Islet precursor cell (in vitro differentiated cells): ENCODE results near the gene HOXC10.

Experiments used
- DNase-seq: peaks from one replicate; pipeline ENCODE4 v3.0.0-alpha.2; 2018

HOXC10 gene

DNA sequence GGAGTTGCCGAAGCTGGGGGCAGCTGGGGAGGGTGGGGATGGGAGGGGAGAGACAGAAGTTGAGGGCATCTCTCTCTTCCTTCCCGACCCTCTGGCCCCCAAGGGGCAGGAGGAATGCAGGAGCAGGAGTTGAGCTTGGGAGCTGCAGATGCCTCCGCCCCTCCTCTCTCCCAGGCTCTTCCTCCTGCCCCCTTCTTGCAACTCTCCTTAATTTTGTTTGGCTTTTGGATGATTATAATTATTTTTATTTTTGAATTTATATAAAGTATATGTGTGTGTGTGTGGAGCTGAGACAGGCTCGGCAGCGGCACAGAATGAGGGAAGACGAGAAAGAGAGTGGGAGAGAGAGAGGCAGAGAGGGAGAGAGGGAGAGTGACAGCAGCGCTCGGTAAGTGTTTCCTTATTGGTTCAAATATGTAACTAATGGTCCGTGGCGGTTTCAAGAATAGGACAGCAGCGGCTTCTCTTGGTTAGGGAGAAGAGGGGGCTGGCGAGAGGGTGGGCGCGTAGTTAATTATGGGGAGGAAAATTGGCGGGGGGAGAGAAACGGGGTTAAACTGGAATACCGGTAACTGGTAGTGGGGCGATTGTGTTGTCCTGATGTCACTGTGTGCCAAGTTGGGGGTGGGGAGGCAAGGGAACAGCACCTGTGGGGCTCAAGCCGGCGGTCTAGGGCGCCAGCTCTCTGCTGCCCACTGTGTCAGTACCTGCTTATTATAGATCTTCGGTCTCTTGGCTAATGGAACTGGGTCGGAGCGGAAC, 32.3 kb downstream of the HOXC10 start:
- DNase-seq: no peak

DNA sequence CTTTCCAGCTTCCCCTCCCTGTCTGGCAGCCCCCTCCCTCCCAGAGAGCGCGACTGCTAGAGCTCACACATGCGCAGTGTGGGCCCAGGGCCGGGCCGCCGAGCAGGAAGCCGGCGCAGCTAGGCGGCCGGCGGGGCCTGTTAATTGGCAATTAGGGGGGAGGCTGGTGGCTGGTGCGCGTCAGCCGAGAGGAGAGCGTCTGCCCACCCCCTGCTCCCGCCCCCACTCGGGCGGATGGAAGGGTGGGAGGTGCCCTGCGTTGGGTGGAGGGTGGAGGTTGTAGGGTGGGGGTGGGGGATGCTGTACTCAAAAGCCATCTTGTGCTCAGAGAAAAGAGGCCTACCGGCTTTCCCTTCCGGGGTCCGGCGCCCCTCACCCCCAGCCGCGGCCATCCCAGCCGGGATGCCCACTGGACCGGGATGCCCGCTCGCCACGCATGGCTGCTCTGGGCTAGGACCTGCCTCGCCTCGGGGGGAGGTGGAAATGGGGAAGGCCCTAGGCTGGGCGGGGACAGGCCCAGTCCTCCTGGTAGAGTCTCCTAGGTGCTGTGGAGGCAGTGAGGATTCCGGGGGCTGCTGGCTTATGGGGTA, 33.0 kb downstream of the HOXC10 start:
- peak; percentile 98 for DNase-seq

DNA sequence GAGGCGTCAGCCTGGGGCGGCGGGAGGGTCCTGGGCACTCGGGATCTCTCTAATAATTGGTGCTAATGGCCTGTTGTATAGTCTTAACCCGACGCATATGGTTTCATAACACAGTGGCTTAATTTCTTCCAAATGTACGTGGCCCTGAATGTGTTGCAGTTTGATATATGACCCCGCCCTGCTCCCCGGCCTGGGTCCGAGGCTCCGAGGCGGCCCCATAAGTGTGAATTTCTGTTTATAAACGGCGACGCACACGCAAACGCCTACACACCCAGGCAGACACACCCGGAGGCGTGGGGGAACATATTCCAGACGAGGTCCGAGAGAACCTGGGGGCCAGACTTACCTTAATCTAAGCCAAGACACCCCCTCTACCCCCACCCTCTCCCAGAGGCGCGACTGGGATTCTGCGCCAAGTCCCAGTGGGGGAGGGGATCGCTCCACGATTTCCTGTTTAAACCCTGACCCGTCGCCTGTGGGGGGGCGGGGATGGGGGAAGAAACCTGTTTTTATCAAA, 33.6 kb downstream of the HOXC10 start:
- peak; percentile 77 for DNase-seq

DNA sequence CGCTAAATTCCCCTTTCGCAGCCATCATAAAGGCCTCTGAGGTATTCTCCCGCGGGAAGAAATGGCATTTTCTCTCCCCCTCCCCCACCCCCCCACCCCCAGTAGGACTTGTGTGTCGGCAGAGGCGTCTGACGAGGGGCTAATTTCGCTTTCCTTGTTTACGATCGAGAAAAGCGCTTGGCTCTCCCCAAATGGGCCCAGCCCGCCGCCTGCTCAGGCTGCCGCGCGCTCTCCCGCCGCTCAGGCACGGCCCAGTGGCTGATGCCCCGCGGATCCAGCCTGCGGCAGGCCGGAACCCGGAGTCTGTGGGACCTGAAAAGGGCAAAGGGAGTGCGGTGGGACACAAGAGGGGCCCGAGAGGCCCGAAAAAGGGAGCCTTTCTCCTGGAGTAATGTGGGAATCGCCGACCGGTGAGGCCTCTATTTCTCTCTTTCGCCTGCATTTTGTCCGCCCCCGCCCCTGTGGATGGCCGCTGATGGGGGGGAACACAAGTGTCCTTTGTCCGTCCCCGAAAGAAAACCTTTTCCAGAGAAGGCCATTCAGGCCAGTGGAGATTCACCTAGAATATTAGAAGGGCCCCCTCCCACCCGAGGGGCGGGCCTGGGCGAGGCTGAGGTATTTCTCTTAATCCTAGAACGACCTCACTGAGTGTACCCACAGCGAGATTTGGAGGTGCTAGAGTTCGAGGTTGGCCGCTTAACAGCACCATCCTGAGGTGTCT, 34.3 kb downstream of the HOXC10 start:
- peak; percentile 88 for DNase-seq

DNA sequence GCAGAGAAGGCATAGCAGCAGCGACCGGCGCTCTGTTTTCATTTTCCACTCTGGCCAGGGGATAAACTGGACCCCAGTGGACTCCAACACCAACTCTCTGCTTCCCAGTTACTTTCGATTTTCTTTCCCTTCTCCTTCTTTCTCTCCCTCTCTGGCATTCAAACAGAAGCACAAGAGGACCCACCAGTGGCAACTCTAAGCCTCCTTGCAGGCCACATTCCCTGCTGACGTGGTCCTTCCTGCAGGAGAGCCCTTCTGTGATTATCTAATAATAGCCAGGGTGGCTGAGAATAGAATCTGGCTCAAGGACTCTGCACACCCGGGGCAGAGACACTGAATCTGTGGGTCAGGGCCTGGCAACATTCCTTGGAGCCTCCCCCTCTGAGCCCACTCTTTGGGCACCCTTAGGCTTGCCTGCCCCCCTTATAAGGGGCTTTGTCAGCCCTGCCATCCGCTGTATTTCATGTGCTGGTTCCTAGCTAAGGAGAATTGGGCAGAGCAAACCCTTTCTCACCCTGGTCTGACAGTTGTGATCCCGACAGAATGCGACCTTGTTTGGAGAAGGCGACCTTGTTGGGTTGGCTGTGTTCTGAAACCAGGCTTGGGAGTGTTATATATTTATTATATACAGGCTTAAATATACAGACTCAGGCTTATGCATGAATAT, 35.1 kb downstream of the HOXC10 start:
- DNase-seq: no peak

DNA sequence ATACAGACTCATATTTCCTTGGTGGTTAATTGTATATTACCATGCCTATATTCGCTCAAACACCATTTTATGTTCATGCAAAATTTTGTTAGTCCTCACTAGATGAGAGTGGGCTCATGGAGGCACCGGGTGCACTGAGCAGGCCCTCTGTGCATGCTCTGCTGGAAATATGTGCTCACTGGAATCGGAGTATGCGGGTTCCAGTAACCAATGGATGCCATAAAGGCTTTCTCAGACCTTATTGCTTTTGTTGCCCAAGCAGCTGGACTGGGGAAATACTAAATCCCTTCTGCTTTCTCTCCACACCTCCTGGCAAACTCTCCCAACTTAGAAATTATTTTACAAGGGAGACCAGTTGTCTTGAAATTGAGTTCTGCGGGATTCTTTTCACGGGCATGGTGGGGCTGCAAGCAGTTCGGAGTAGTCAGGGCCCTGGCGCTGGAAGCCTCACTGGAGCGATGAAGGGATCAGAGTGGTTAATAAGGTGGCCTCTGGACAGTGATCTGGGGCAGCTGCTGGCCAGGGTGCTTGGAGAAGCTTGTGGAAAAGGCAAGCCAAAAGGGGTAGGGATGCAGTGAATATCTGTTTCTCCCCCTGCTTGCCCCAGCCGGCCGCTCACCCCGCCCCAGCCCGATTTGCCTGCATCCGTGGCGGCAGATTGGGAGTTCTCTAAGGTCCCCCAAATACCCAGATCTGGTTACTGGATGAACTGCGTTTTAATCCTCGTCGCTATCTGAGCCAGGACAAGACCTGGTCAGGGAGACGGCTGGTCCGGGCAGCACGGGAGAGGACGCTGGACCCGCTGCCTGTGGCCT, 35.9 kb downstream of the HOXC10 start:
- no peak for DNase-seq

DNA sequence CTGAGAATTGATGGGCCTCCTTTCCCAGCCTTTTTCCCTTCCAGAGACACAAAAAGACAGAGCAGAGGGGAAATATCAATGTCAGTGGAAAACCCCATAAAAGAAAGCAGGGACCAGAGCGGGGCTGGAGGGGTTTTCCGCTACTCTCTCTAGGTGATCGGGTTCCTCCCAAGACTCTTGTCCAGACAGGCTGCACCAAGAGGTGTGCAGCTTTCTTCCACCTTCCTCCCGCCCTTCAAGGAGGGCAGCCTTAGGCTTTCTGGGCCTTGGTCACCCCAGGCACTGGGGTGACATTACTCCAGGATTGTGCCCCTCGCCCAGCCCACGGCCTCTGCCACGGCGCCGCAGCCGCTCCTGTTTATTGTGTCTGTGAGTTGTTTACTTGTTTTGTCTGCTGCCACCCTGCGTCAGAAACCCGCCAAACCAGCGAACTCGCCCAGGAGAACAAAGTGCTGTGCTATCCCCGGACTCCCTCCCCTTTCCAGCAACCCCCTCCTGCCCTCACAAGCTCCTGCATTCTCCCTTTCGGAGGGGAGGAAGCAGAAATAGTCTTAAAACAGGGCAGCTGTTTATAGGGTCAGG, 36.6 kb downstream of the HOXC10 start:
- DNase-seq: peak; percentile 96

DNA sequence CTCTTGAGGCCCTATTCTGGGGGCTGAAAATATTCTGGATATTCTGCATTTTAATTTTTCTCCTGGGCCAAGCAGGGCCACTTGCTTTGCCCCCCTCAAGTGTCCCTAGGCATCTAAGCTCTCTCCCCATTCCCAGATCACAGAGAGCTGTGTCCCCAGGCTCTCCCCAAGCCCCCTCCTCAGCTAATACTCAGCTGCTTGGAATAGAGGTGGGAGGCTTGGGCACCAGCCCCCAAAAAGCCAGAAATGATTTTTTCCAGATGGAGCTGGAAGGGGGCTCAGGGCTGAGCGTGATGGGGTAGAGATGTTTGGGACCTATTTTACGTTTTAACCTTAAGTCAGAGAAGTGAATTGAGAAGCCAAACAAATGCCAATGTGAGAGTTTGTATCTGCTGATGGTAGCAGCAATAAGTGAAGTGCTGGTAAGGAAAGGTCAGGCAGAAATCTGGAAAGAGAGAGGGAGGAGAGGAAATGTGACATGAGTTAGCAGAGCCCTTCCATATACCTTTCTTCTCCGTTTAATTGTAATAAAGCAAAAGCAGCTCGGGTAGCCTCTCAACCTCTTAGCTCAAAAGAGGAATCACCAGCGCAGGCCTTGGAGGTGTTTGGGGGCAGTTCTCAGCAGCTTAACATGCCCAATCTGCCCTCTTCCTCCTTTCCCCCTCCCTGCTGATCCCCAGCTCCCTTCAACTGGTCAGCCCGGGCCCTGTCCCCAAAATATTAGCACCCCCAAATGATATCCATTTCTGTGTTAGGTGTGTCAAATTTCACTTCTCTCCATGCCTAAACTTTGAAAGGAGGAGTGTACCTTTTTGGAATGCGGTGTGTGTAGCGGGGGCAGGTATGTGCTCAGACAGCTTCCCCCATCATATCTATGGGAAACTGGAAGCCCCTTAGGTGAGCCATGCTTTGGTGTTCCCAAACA, 38.3 kb downstream of the HOXC10 start:
- no peak for DNase-seq

DNA sequence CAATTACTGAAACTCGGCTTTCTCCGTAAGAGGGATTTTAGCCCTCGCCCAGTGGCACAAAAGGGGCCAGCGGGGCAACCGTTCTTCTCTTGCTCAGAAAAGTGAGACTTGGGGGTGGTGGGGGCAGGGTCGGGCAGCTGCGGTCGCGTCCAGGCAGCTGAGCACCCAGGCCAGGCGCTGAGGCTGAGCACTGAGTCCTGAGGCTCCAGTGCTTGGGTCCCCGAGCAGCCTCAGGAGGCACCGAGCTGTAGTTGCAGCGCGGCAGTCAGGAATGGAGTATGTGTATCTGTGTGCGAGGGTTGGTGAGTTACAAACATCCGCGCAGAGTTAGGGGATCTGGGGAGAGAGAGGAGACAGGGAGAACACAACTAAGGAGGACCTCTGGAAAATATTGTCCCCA, 39.2 kb downstream of the HOXC10 start:
- peak; percentile 82 for DNase-seq

DNA sequence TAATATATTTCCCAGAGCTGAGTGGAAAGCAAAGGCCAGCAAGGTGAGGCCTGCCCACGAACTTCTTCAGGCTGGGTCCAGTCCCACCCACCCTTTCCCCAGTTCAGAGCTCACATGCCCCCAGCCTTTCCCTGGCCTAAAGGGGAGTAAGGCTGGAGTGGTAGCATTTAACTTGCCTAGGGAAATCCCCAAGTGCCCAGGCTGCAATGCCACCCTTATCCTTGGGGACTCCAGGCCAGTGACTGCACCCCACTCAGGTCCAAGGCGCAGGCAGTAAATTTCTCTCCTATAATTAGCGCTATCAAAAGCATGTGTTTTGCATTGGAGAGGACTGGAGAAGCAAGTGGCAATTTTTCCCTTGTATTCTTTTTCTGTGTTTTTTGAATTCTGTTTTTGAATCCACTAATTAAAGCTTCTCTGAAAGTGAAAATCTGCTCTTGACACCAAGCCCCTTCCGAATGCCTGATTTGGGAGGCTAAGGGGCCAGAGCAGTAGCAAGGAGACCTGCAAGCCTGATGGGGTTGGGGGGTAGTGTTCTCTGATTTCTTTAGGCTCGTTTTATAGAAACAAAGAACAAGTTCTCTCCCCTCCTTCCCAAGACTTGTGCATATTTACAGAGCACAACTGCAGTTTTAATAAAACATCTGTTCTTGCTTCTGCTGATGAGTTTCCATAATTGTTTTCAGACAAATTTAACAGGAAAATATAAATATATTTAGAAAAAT, 39.8 kb downstream of the HOXC10 start:
- no peak for DNase-seq

DNA sequence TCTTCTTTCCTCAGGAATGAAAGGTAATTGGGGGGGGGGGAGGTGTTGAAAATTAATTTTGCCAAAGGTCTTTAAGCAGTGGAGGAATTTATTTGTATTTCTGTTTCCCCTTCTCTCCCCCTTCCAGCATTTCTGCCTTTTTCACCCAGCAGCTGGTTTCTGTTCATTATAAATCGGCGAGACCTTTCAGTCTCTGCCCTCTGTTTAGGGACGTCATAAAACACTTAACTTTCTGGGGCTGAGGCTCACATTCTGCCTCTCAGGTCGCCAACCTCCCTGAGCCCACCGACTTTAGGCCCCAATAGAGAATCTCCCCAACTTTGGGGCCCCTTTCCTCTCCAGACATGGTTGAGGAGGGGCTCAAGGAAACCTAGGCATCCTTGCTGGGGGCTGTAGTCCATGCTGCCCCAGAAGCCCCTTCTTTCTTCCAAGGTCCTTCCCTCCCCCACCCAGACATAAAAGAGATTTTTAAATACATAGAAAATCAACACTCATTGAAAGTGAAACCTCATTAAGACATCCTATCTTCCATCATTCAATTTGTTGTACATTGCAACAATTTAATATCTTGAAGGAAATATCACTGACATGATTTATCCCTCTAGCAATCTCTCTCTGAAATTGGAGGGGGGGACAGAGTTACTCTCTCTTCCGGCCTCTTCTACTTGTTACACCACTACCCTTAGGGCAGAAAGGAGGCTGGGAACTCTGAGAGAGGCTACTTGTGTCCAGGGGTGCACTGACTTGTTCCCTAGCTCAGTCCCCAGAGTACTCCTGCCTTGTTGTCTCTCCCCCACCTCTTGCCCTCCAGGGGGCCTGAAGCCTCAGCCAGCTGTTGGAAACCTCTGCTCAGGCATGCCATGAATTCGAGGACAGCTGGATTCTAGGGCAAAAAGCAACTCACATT, 40.8 kb downstream of the HOXC10 start:
- DNase-seq: peak; percentile 60

DNA sequence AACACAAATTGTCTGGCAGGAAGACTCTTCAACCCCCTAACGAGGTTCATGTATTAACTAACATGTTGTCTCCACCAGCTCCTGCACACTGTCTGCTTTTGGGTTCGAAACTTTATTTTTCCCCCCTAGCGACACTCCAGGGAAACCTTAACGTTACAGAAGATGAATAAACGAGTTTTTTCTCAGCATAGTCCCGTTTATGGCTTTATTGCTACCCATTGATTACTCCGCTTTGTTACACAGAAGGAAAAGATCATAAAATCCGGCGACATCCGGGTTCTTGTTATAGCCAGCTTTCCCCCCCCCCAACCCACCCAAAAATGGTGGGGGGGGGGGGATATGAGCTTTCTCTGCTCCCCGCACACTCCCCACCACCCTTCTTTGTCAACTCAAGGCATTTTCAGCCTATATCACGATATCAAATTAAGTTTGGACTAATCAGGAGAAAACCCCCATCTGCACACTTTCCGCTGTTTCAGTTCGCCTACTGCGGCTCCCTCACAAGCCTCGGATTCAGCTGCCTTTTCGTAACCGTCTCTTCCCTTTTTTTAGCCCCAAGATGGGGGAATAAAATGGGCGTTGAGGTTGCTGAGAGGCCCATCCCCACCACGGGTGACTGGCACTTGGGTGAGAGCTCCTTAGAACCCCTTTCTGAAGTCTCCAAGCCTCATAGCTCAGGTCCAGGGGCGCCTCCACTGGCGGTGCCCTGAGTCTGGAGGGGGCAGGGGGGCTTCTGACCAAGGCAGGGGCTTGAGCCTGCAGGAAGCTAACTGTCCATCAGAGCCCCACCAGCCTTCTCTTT, 41.9 kb downstream of the HOXC10 start:
- no peak for DNase-seq

DNA sequence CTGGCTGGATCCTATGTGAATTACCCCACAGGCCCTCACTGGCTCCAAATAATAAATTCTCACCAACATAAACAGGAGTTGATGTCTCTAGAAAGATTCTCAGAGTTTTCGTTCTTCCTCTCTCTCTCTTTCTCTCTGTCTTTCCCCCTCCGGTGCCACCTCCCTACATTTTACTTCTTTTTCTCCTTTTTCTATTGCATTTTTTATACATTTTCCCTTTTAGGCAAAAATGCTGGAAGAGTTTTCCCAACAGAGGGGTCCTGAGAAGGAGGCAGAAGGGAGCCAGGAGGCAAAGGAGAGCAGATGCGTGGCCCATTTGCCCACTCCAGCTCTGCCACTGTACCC, 42.5 kb downstream of the HOXC10 start:
- DNase-seq: no peak

DNA sequence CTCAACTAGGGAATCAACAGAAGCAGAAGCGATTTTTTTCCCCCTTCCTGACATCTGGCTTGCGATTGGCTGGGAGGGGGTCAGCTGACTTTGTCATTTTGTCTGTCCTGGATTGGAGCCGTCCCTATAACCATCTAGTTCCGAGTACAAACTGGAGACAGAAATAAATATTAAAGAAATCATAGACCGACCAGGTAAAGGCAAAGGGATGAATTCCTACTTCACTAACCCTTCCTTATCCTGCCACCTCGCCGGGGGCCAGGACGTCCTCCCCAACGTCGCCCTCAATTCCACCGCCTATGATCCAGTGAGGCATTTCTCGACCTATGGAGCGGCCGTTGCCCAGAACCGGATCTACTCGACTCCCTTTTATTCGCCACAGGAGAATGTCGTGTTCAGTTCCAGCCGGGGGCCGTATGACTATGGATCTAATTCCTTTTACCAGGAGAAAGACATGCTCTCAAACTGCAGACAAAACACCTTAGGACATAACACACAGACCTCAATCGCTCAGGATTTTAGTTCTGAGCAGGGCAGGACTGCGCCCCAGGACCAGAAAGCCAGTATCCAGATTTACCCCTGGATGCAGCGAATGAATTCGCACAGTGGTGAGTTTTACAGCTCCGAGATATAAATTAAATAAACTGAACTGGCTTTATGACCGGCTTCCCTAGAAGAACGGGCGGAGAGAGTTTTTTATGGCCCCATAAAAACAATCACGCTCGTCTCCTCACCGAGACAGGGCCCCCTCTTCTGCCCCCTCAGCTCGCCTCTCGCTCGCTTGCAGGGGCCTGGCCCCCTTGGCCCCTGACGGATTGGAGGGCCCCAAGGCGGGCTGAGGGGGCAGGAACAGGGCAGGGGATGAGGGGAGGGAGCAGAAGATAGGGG, 43.6 kb downstream of the HOXC10 start, which contains the start of gene HOXC6:
TSS of gene HOXC6 (plus strand) at position 127 of the 888 bp plus-strand sequence. CDS start at position 209, 82 bp downstream.
- DNase-seq: peak; percentile 75

DNA sequence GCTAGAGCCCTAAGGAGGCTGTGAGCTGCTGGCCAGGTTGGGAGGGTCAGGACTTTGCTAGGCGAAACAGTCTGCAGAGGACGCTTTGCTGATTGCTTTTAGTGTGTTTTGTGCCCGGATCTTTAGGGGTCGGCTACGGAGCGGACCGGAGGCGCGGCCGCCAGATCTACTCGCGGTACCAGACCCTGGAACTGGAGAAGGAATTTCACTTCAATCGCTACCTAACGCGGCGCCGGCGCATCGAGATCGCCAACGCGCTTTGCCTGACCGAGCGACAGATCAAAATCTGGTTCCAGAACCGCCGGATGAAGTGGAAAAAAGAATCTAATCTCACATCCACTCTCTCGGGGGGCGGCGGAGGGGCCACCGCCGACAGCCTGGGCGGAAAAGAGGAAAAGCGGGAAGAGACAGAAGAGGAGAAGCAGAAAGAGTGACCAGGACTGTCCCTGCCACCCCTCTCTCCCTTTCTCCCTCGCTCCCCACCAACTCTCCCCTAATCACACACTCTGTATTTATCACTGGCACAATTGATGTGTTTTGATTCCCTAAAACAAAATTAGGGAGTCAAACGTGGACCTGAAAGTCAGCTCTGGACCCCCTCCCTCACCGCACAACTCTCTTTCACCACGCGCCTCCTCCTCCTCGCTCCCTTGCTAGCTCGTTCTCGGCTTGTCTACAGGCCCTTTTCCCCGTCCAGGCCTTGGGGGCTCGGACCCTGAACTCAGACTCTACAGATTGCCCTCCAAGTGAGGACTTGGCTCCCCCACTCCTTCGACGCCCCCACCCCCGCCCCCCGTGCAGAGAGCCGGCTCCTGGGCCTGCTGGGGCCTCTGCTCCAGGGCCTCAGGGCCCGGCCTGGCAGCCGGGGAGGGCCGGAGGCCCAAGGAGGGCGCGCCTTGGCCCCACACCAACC, 44.8 kb downstream of the HOXC10 start:
- DNase-seq: peak; percentile 86

DNA sequence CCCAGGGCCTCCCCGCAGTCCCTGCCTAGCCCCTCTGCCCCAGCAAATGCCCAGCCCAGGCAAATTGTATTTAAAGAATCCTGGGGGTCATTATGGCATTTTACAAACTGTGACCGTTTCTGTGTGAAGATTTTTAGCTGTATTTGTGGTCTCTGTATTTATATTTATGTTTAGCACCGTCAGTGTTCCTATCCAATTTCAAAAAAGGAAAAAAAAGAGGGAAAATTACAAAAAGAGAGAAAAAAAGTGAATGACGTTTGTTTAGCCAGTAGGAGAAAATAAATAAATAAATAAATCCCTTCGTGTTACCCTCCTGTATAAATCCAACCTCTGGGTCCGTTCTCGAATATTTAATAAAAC, 45.5 kb downstream of the HOXC10 start:
- no peak for DNase-seq
